Measurements from ENCODE around the gene WASF3. TPM values are rescaled to one million over a fixed set of nuclear protein-coding genes. Genes with fewer than 3 reads are reported as not detected.

Gene WASF3
- polyA plus RNA-seq, 3 donors: not detected

DNA sequence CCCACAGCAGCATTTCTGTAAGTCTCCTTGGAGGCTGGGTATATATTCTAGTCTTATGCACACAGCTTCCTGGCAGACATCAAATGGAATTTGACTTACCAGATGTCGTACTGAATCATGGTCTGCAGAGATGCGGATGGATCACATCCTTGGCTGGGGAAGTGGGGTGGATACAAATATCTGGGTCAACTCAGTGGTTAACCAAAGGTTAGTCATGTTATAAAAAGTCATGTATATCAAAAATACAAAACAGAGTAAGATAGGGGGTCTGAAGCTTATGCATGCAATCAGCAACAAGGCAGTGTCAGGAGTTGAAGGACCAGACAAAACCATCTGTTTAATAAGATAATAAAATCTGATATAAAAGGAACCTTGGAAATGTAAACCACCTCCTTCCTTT, 61.9 kb downstream of the WASF3 start:
- no peak overlapping the region for H3K27ac Mint-ChIP-seq
- Histone ChIP-seq H3K9ac (ENCODE audit: insufficient read depth, low read length, poor library complexity, severe bottlenecking) (no peak overlapping the region), H3K4me3 (replicated peaks in 1 of 3; ENCODE audit: low read depth in 2 of 3, low read length in 3 of 3) (no peak overlapping the region), H3K27ac (ENCODE audit: low read depth in 1 of 2, low read length in 2 of 2) (no peak overlapping the region), H3K4me1 (ENCODE audit: control insufficient read depth in 1 of 2, insufficient read depth in 2 of 2, low read length in 2 of 2) (no peaks in the 10 kb centered on the region), H3K36me3 (replicated peaks in 1 of 2; ENCODE audit: control insufficient read depth in 1 of 2, insufficient read depth in 2 of 2, low read length in 2 of 2) (no peaks in the 10 kb centered on the region), H3K27me3 (ENCODE audit: control insufficient read depth in 2 of 2, insufficient read depth in 2 of 2, low read length in 2 of 2) (peaks cover 2 to 5% of the 10 kb centered on the region in 2 donors), H3K79me2 (ENCODE audit: insufficient read depth, low read length) (no peaks in the 10 kb centered on the region), H4K20me1 (ENCODE audit: insufficient read depth, low read length) (no peaks in the 10 kb centered on the region), H2AFZ (ENCODE audit: insufficient read depth, low read depth, low read length, poor library complexity, severe bottlenecking) (no peak overlapping the region), H3K9me3 (replicated peaks in 1 of 2; ENCODE audit: control insufficient read depth in 1 of 2, insufficient read depth in 1 of 2, low read length in 2 of 2) (peaks cover 7 to 9% of the 10 kb centered on the region in 2 donors), H3K4me2 (replicated peaks; ENCODE audit: extremely low read depth, low read length, poor library complexity, severe bottlenecking) (no peak overlapping the region)
- TF ChIP-seq, protein P1, sequence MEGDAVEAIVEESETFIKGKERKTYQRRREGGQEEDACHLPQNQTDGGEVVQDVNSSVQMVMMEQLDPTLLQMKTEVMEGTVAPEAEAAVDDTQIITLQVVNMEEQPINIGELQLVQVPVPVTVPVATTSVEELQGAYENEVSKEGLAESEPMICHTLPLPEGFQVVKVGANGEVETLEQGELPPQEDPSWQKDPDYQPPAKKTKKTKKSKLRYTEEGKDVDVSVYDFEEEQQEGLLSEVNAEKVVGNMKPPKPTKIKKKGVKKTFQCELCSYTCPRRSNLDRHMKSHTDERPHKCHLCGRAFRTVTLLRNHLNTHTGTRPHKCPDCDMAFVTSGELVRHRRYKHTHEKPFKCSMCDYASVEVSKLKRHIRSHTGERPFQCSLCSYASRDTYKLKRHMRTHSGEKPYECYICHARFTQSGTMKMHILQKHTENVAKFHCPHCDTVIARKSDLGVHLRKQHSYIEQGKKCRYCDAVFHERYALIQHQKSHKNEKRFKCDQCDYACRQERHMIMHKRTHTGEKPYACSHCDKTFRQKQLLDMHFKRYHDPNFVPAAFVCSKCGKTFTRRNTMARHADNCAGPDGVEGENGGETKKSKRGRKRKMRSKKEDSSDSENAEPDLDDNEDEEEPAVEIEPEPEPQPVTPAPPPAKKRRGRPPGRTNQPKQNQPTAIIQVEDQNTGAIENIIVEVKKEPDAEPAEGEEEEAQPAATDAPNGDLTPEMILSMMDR (IDR thresholded peaks at IDR 0.05): no peak
- no peaks in the 10 kb centered on the region for H3K4me1 Mint-ChIP-seq
- no peaks in the 10 kb centered on the region for H3K36me3 Mint-ChIP-seq
- H3K9me3 Mint-ChIP-seq: peaks cover 5 to 17% (median 11%) of the 10 kb centered on the region in 7 donors
- no peak for DNase-seq
- peaks cover 2 to 8% (median 4%) of the 10 kb centered on the region in 3 donors for H3K27me3 Mint-ChIP-seq (ENCODE audit: low read depth in 3 of 3)
- intact Hi-C loops (cut with micrococcal nuclease): no loop called here
- WGBS (ENCODE audit: insufficient coverage): 46% methylated on average over 2 of the region's 2 CpGs
- no peak overlapping the region for H3K4me3 Mint-ChIP-seq

DNA sequence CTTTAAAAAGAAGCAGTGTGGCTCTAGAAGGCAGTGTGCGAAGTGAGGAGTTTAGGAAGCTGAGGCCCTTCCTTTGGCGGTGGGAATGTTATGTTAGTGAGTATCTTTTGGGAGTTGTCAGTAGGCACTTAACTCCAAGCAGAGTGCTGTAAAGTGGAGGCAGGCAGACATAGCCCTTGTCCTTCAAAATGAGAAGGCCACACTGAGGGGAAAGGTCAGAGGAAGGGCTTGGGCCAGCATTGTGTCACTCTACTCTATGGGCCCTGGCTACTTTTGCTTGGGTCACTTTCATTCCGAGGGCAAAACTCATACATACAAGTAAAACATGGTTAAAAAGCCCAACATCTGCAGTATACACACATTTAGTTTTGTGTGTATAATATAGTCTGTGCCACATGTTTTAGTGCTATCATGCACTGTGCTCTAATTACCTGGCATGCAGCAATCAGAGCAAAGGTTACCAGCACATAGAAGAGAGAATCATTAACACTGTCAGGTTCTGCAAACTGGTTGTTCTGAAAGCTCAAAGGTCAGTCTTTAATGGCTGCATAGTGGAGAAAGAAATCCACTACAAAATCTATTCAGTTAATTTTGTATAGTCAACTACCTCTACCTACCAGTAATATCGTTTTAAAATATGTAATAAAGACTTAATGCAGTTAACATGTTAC, 64.4 kb downstream of the WASF3 start:
- no peaks in the 10 kb centered on the region for H3K4me1 Mint-ChIP-seq
- Histone ChIP-seq H3K79me2 (ENCODE audit: insufficient read depth, low read length) (no peaks in the 10 kb centered on the region), H3K4me2 (replicated peaks; ENCODE audit: extremely low read depth, low read length, poor library complexity, severe bottlenecking) (no peak overlapping the region), H3K4me3 (replicated peaks in 1 of 3; ENCODE audit: low read depth in 2 of 3, low read length in 3 of 3) (no peak overlapping the region), H3K27me3 (ENCODE audit: control insufficient read depth in 2 of 2, insufficient read depth in 2 of 2, low read length in 2 of 2) (peaks cover 2 to 5% of the 10 kb centered on the region in 2 donors), H3K36me3 (replicated peaks in 1 of 2; ENCODE audit: control insufficient read depth in 1 of 2, insufficient read depth in 2 of 2, low read length in 2 of 2) (no peaks in the 10 kb centered on the region), H3K9ac (ENCODE audit: insufficient read depth, low read length, poor library complexity, severe bottlenecking) (no peak overlapping the region), H3K27ac (ENCODE audit: low read depth in 1 of 2, low read length in 2 of 2) (no peak overlapping the region), H4K20me1 (ENCODE audit: insufficient read depth, low read length) (no peaks in the 10 kb centered on the region), H3K9me3 (replicated peaks in 1 of 2; ENCODE audit: control insufficient read depth in 1 of 2, insufficient read depth in 1 of 2, low read length in 2 of 2) (peaks cover 10 to 19% of the 10 kb centered on the region in 2 donors), H2AFZ (ENCODE audit: insufficient read depth, low read depth, low read length, poor library complexity, severe bottlenecking) (no peak overlapping the region), H3K4me1 (ENCODE audit: control insufficient read depth in 1 of 2, insufficient read depth in 2 of 2, low read length in 2 of 2) (no peaks in the 10 kb centered on the region)
- TF ChIP-seq, protein P1 (IDR thresholded peaks at IDR 0.05): no peak
- H3K9me3 Mint-ChIP-seq: peaks cover 10 to 33% (median 20%) of the 10 kb centered on the region in 7 donors
- no peaks in the 10 kb centered on the region for H3K36me3 Mint-ChIP-seq
- WGBS (ENCODE audit: insufficient coverage): 92% methylated on average over 2 of the region's 4 CpGs
- DNase-seq: no peak
- no peak overlapping the region for H3K4me3 Mint-ChIP-seq
- intact Hi-C loops (cut with micrococcal nuclease): no loop called here
- no peak overlapping the region for H3K27ac Mint-ChIP-seq
- H3K27me3 Mint-ChIP-seq (ENCODE audit: low read depth in 3 of 3): peaks cover 0 to 6% (median 1%) of the 10 kb centered on the region in 3 donors

Data from CD14-positive monocyte (primary cell).